ENCODE results near the gene SRC. TPM values are rescaled to one million over a fixed set of nuclear protein-coding genes. Genes with fewer than 3 reads are reported as not detected.
A peak's percentile ranks its signal among the peaks of the same experiment; 100 is the strongest.

Gene SRC
- total RNA-seq, 4 donors from 2014 or later, result 17.1 to 23.7 (median 17.8) TPM

DNA sequence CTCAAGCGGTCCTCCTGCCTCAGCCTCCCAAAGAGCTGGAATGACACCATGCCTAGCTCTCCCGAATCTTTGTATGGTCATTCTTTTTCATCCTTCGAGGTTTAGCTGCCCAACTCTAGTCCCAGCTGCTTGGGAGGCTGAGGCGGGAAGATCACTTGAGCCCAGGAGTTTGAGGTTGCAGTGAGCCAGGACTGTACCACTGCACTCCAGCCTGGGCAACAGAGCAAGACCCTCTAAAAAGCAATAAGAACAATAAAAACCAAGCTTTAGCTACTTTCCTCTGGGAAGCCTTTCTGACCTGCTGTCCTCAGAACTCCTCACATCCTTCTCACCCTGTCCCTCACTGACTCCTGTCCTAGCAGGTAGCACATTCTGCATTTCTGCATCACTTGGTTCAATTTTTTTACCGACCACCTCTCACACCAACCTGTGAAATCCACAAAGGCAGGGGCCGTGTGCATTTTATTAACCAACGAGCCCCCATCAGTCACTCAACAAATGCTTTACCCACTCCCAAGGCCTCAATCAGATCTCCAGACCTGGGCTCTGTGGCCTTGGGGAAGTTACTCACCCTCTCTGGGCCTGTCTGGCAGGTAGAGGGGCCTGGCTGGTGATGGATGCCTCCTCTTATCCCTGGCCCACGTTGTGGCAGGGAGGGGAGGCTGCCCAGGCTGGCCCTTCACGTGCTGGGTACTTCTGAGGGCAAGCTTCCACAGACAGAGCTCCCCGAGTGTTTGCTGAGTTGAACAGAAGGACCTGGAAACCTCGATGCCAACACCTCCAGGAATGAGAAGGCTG lies 14.7 kb upstream of the SRC start:
- intact Hi-C loops (cut with DNase I), result no loop called here
- H3K27me3 ChIP-seq, result no peaks in the 10 kb centered on the region
- no peaks in the 10 kb centered on the region for H3K4me1 ChIP-seq
- TF ChIP-seq, protein P1, sequence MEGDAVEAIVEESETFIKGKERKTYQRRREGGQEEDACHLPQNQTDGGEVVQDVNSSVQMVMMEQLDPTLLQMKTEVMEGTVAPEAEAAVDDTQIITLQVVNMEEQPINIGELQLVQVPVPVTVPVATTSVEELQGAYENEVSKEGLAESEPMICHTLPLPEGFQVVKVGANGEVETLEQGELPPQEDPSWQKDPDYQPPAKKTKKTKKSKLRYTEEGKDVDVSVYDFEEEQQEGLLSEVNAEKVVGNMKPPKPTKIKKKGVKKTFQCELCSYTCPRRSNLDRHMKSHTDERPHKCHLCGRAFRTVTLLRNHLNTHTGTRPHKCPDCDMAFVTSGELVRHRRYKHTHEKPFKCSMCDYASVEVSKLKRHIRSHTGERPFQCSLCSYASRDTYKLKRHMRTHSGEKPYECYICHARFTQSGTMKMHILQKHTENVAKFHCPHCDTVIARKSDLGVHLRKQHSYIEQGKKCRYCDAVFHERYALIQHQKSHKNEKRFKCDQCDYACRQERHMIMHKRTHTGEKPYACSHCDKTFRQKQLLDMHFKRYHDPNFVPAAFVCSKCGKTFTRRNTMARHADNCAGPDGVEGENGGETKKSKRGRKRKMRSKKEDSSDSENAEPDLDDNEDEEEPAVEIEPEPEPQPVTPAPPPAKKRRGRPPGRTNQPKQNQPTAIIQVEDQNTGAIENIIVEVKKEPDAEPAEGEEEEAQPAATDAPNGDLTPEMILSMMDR (IDR thresholded peaks at IDR 0.05), result no peak
- TF ChIP-seq POLR2A (IDR thresholded peaks at IDR 0.05), result no peak
- no peaks in the 10 kb centered on the region for H3K9me3 ChIP-seq
- no peak overlapping the region for H3K4me3 ChIP-seq (replicated peaks in 1 of 3)
- H3K27ac ChIP-seq, result no peak overlapping the region
- no peaks in the 10 kb centered on the region for H3K36me3 ChIP-seq
- DNase-seq, result peak; percentile 27 to 32
- WGBS, 2 donors, result 69 to 73% methylated on average over 11 of the region's 11 CpGs

DNA sequence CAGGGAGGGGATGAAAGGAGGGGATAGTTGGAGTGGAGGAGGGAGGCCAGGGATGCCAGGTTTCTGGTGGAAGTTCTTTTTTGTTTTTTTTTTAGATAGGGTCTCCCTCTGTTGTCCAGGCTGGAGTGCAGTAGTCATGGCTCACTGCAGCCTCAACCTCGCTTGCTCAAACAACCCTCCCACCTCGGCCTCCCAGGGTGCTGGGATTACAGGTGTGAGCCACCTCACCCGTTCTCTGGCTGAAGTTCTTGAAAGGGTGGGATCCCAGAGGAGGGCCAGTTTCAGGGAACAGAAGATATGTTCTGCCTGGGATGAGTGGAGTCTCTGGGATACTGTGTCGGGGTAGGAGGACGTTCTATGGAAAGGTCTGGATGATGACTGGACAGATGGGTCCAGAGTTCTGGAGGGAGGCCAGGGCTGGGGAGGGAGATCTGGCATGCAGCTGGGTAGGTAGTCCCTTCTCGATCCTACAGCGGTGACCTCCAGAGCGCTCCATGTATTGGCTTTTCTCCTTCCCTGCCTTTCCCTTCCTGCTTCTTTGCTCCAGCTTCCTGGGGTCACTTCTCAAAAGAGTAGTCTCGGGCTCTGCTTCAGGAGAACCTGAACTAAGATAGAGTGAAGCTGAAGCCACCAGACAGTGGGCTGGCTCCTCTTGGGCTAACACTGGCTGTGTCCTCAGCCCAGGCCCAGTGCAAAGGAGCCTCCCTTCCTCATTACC lies 12.7 kb upstream of the SRC start:
- Histone ChIP-seq H3K4me1 (no peaks in the 10 kb centered on the region), H3K27ac (no peak overlapping the region)

DNA sequence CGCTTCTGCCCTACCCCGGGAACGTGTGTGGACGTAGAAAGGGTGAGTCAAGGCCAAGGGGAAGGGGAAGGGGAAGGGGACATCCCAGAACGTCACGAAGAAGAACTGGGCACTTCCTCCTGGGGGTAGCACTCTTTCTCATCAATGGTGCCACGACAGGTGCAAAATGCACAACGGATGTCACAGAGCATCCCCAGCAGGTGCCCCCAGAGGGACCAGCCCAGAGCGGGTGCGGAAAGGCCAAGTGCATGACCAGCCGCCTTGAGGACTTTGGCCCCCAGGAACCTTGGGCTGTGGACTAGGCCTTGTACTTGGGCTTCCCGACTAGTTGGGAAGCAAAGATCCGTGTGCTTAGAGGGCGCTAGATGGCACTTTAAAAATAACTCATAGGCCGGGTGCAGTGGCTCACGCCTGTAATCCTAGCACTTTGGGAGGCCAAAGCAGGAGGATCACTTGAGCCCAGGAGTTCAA lies 12.1 kb upstream of the SRC start:
- intact Hi-C loops (cut with DNase I), result no loop called here
- Histone ChIP-seq H3K4me3 (replicated peaks in 1 of 3) (no peak overlapping the region), H3K27ac (no peak overlapping the region), H3K27me3 (no peaks in the 10 kb centered on the region), H3K36me3 (no peaks in the 10 kb centered on the region), H3K4me1 (no peaks in the 10 kb centered on the region), H3K9me3 (no peaks in the 10 kb centered on the region)
- WGBS, 2 donors, result 91 to 93% methylated on average over 15 to 16 of the region's 16 CpGs
- no peak for DNase-seq
- TF ChIP-seq, protein P1 (IDR thresholded peaks at IDR 0.05), result no peak
- TF ChIP-seq POLR2A (IDR thresholded peaks at IDR 0.05), result no peak

More for the DNA sequence above, 12.7 kb upstream of the SRC start:
- H3K4me3 ChIP-seq (replicated peaks in 1 of 3), result no peak overlapping the region
- H3K36me3 ChIP-seq, result no peaks in the 10 kb centered on the region
- intact Hi-C loops (cut with DNase I), result no loop called here
- WGBS, 2 donors, result 92 to 95% methylated on average over 9 of the region's 9 CpGs
- no peaks in the 10 kb centered on the region for H3K9me3 ChIP-seq
- no peak for DNase-seq
- H3K27me3 ChIP-seq, result no peaks in the 10 kb centered on the region
- TF ChIP-seq POLR2A (IDR thresholded peaks at IDR 0.05), result no peak
- TF ChIP-seq, protein P1 (IDR thresholded peaks at IDR 0.05), result no peak

DNA sequence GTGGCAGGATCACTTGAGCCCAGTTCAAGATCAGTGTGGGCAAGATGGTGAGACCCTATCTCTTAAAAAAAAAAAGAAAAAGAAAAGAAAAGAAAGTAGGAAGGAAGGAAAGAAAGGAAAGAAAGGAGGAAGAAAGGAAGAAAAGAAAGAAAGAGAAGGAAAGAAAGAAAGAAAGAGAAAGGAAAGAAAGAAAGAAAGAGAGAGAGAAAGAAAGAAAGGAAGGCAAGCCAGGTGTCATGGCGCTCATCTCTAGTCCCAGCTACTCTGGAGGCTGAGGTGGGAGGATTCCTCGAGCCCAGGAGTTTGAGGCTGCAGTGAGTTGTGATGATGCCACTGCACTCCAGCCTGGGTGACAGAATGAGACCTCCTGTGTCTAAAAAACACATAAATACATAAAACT lies 11.5 kb upstream of the SRC start:
- TF ChIP-seq POLR2A (IDR thresholded peaks at IDR 0.05), result no peak
- TF ChIP-seq, protein P1 (IDR thresholded peaks at IDR 0.05), result no peak
- no peak overlapping the region for H3K4me3 ChIP-seq (replicated peaks in 1 of 3)
- no peaks in the 10 kb centered on the region for H3K4me1 ChIP-seq
- DNase-seq, result no peak
- intact Hi-C loops (cut with DNase I), result no loop called here
- 88 to 97% methylated on average over 2 of the region's 2 CpGs for WGBS, 2 donors
- H3K9me3 ChIP-seq, result no peaks in the 10 kb centered on the region
- H3K27ac ChIP-seq, result no peak overlapping the region
- no peaks in the 10 kb centered on the region for H3K36me3 ChIP-seq
- no peaks in the 10 kb centered on the region for H3K27me3 ChIP-seq

All from thyroid gland (tissue), 4 donors.